Fibroblast of lung (primary cell): ENCODE data around the gene RNF34. TPM values are rescaled to one million over a fixed set of nuclear protein-coding genes. Genes with fewer than 3 reads are reported as not detected.

ENCODE experiments used
- DNase-seq, 2 donors: peaks; one replicate each; pipeline versions ENCODE4 v3.0.0 to v3.0.0-alpha.2; 2010; ENCODE audit warnings: low read depth in 2 of 2
- H2AFZ ChIP-seq: 2 replicates; pipeline ENCODE4 v1.5.1; 2012; ENCODE audit warnings: low read length, control low read depth, inconsistent platforms
- H3K27ac ChIP-seq: 2 replicates; pipeline ENCODE4 v1.5.1; 2011; ENCODE audit warnings: low read length, control low read depth; ENCODE audit not compliant: insufficient read depth
- H3K27me3 ChIP-seq: 2 replicates; pipeline ENCODE4 v1.5.1; 2011; ENCODE audit warnings: mild to moderate bottlenecking, low read length; ENCODE audit not compliant: control insufficient read depth, insufficient read depth
- H3K36me3 ChIP-seq: 2 replicates; pipeline ENCODE4 v1.5.1; 2011; ENCODE audit warnings: low read length; ENCODE audit not compliant: control insufficient read depth, insufficient read depth
- H3K4me1 ChIP-seq: 2 replicates; pipeline ENCODE4 v1.5.1; 2011; ENCODE audit warnings: low read length; ENCODE audit not compliant: control insufficient read depth, insufficient read depth; ENCODE audit errors: extremely low read depth
- H3K4me2 ChIP-seq: 2 replicates; pipeline ENCODE4 v1.5.1; 2011; ENCODE audit warnings: low read length, control low read depth; ENCODE audit not compliant: insufficient read depth; ENCODE audit errors: extremely low read depth
- H3K4me3 ChIP-seq, 4 experiments: fragments of 200-600 bp in 1 of 4; sonication (generic) in 1 of 4; replicated peaks in 1 of 4; 2 replicates each; pipeline ENCODE4 v1.5.1; 2011 to 2016; ENCODE audit warnings: low read length in 4 of 4, low read depth in 3 of 4, mild to moderate bottlenecking in 3 of 4, control low read depth in 2 of 4, inconsistent platforms in 1 of 4, mixed read lengths in 1 of 4; ENCODE audit not compliant: insufficient read depth in 1 of 4; ENCODE audit errors: control extremely low read depth in 1 of 4
- H3K79me2 ChIP-seq: 2 replicates; pipeline ENCODE4 v1.5.1; 2012; ENCODE audit warnings: mild to moderate bottlenecking, low read length, inconsistent platforms; ENCODE audit not compliant: control insufficient read depth, insufficient read depth
- H3K9ac ChIP-seq: 2 replicates; pipeline ENCODE4 v1.5.1; 2011; ENCODE audit warnings: mild to moderate bottlenecking, low read length, control low read depth; ENCODE audit not compliant: insufficient read depth
- H3K9me3 ChIP-seq: 2 replicates; pipeline ENCODE4 v1.5.1; 2012; ENCODE audit warnings: low read depth, low read length; ENCODE audit not compliant: control insufficient read depth, insufficient read depth
- H4K20me1 ChIP-seq: 2 replicates; pipeline ENCODE4 v1.5.1; 2011; ENCODE audit warnings: low read length; ENCODE audit not compliant: control insufficient read depth, insufficient read depth; ENCODE audit errors: extremely low read depth
- CTCF ChIP-seq, 2 donors: IDR thresholded peaks in 1 of 2; conservative IDR thresholded peaks in 1 of 2; 1 replicate in 1 of 2; 2 replicates in 1 of 2; pipeline ENCODE4 v1.5.1; 2011 to 2012; ENCODE audit warnings: low read length in 2 of 2, control low read depth in 1 of 2, inconsistent platforms in 1 of 2, low read depth in 1 of 2, mild to moderate bottlenecking in 1 of 2
- EZH2 ChIP-seq: IDR thresholded peaks from 2 replicates; pipeline ENCODE4 v1.5.1; 2012; ENCODE audit warnings: low read length, control low read depth, mild to moderate bottlenecking; ENCODE audit errors: missing control alignments
- polyA plus RNA-seq, 2 donors: library from polyadenylated mRNA; depleted of rRNA in 1 of 2; stranded (reverse) in 1 of 2; unstranded in 1 of 2; fragments of >200 nt; gene quantifications; 2 replicates each; pipeline ENCODE4 v1.2.1, GENCODE V29; 2011 to 2012; ENCODE audit warnings: missing spikeins in 1 of 2
- total RNA-seq: library from RNA; depleted of rRNA; stranded (reverse); fragments of >200 nt; gene quantifications from 2 replicates; pipeline ENCODE4 v1.2.1, GENCODE V29; 2014

RNF34 gene
- total and polyA plus RNA-seq, 2 donors (not counting 1 experiment from before 2014, with no cell fraction given): 33.9 to 79.4 TPM

- Histone ChIP-seq H3K9me3 (no peaks in the 10 kb centered on the region), H3K27ac (peak overlapping the region; percentile 91), H2AFZ (peak overlapping the region; percentile 66), H3K36me3 (peaks cover 3% of the 10 kb centered on the region), H3K4me2 (peak overlapping the region; percentile 94), H3K4me3 (peak overlapping the region; percentile 92 to 97 (median 95)), H3K79me2 (peaks cover 45% of the 10 kb centered on the region), H3K27me3 (no peaks in the 10 kb centered on the region), H3K4me1 (no peaks in the 10 kb centered on the region), H4K20me1 (no peaks in the 10 kb centered on the region), H3K9ac (peak overlapping the region; percentile 85)
- TF ChIP-seq CTCF (conservative IDR thresholded peaks at IDR 0.05 in 1 of 2, IDR thresholded peaks at IDR 0.05 in 1 of 2; ENCODE audit: low read depth in 1 of 2, low read length in 2 of 2): no peak
- no peak for TF ChIP-seq EZH2
- peak; percentile 21 to 51 for DNase-seq
Observed at GRCh38 chr12:121400332-121401139, 618 bp downstream of the RNF34 start.

DNA sequence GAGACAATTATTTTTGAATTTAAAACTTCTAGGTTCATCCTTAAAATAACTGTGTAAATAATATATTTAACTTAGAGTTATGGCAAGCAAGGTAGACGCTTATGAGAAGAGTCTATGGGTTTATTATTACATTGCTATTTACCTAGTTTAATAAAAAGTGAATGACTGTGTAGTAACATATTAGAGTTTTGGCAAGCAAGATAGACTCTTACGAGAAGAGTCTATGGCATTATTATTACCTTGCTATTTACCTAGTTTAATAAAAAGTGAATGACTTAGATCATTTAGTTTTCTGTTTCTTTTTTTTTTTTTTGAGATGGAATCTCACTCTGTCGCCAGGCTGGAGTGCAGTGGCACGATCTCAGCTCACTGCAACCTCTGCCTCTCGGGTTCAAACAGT lies 3.8 kb downstream of the RNF34 start:
- Histone ChIP-seq H3K79me2 (peaks cover 51% of the 10 kb centered on the region), H3K9me3 (no peaks in the 10 kb centered on the region), H3K36me3 (peaks cover 3% of the 10 kb centered on the region), H3K4me3 (no peak overlapping the region), H3K9ac (no peak overlapping the region), H4K20me1 (no peaks in the 10 kb centered on the region), H2AFZ (no peak overlapping the region), H3K27me3 (no peaks in the 10 kb centered on the region), H3K27ac (no peak overlapping the region), H3K4me2 (no peak overlapping the region), H3K4me1 (no peaks in the 10 kb centered on the region)
- no peak for DNase-seq
- TF ChIP-seq CTCF (conservative IDR thresholded peaks at IDR 0.05 in 1 of 2, IDR thresholded peaks at IDR 0.05 in 1 of 2; ENCODE audit: low read depth in 1 of 2, low read length in 2 of 2) (no peak), EZH2 (no peak)

DNA sequence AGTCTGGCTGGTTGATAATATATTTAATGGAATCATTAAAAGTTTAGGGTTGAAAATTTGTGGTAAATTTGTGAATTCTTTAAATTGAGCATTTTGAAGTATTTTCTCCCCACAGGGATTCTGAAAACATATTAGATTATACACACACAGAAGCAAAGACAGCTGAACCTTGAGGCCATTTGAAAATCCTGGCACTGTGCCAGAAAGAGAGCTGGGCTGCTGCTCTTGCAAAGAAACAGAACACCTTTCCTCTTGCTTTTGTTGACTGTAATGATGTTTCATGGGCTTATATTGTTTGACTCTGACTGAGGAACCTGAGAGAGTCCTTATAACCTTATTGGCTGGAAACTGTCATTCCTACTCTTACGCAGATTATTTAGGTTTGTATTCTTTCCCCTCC lies 4.8 kb downstream of the RNF34 start:
- Histone ChIP-seq H3K9ac (no peak overlapping the region), H3K27ac (no peak overlapping the region), H3K4me3 (no peak overlapping the region), H3K27me3 (no peaks in the 10 kb centered on the region), H3K79me2 (peaks cover 51% of the 10 kb centered on the region), H4K20me1 (no peaks in the 10 kb centered on the region), H2AFZ (no peak overlapping the region), H3K4me2 (no peak overlapping the region), H3K36me3 (peaks cover 3% of the 10 kb centered on the region), H3K9me3 (no peaks in the 10 kb centered on the region), H3K4me1 (no peaks in the 10 kb centered on the region)
- TF ChIP-seq CTCF (conservative IDR thresholded peaks at IDR 0.05 in 1 of 2, IDR thresholded peaks at IDR 0.05 in 1 of 2; ENCODE audit: low read depth in 1 of 2, low read length in 2 of 2): no peak
- TF ChIP-seq EZH2: no peak
- peak in 1 of 2 donors; percentile 8 for DNase-seq
